ENCODE measurements around the gene RALGAPA1. TPM values are rescaled to one million over a fixed set of nuclear protein-coding genes. Genes with fewer than 3 reads are reported as not detected.
"Not testable (repeated sequence)": the region's sequence is repeated elsewhere in the genome, so short reads cannot be mapped to it uniquely, and the experiment has no call there.

RALGAPA1 gene
- polyA plus RNA-seq (2012; ENCODE audit: missing spikeins) = 11.2 TPM

DNA sequence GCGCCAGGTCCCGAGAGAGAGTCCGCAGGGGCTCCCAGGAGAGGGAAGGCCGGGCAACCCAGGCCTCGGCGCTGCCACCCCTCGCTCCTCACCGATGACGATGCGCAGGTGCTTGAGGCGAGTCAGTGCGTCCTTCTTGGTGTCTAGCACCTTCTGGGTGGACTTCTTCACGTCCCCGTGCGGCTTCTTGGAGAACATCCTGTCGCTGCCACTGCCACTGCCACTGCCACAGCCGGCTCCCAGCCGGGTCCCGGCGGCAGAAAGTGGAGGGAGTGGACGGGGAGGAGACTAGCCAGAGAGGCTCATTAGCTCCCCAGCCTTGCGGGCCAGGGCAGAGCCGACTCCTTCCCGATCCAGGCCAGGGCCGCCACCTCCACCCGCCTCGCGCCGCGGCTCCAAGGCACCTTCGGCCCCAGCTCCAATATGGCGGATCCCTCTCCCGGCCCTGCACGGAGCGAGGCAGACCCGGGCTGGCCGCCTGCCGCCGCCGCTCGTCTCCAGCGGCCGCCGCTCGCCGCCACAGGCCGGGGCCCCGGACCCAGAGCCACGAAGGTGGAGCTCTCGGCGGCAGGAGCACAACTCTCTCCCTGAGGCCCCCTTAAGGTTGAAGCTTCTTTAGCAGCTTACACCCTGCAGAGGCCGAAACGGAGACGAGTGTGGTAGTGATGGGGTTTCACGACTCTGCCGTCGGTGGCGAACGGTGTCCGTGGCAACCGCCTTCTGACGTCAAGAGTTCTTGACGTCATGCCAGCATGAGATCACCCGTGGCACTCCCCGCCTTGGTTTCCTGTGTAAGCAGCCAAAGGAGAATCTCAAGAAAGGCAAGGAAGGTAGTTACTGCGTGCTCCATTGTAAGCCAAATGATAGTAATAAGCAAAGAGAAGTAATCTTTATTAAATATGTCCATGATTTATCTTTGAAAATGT, at the start of gene RALGAPA1:
RALGAPA1 (minus strand) TSS at position 658 of the 926 bp plus-strand sequence; CDS start at position 198, 460 bp downstream.
- DNase-seq (ENCODE audit: insufficient read length) (peak; percentile 65), FAIRE-seq (peak; percentile 98)
- TF ChIP-seq TAF1 (IDR thresholded peaks at IDR 0.05; ENCODE audit: borderline replicate concordance, low read depth, low read length) (peak; percentile 83; the same call in 1 of the 2 replicates), POLR2AphosphoS5 (IDR thresholded peaks at IDR 0.05; ENCODE audit: low read depth, low read length) (peak; percentile 82), POLR2A (IDR thresholded peaks at IDR 0.05; ENCODE audit: low read depth, low read length) (peak; percentile 89)

DNA sequence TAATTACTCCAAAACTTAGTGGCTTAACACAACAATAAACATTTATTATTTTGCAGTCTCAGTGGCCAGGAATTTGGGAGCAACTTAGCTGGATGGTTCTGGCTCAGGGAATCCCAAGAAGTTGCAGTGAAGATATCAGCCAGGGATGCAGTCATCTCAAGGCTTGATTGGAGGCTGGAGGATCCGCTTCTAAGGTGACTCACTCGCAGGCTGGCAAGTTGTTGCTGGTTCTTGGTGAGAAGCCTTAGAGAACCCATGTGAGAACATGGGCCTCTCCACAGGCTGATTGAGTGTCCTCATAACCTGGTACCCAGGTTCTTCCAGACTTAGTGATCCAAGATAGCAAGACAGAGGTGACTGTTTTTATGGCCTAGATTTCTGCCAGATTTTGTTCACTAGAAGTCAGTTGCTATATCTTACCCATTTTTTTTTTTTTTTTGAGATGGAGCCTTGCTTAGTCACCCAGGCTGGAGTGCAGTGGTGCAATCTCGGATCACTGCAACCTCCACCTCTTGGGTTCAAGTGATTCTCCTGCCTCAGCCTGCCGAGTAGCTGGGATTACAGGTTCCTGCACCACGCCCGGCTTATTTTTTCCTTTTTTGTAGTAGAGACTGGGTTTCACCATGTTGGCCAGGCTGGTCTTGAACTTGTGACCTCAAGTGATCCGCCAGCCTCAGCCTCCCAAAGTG, 49.6 kb upstream of the RALGAPA1 start:
- FAIRE-seq (no peak), DNase-seq (ENCODE audit: insufficient read length) (no peak)
- no peak for TF ChIP-seq POLR2AphosphoS5 (IDR thresholded peaks at IDR 0.05; ENCODE audit: low read depth, low read length)
- no peak for TF ChIP-seq TAF1 (IDR thresholded peaks at IDR 0.05; ENCODE audit: borderline replicate concordance, low read depth, low read length)
- TF ChIP-seq POLR2A (IDR thresholded peaks at IDR 0.05; ENCODE audit: low read depth, low read length) = no peak

DNA sequence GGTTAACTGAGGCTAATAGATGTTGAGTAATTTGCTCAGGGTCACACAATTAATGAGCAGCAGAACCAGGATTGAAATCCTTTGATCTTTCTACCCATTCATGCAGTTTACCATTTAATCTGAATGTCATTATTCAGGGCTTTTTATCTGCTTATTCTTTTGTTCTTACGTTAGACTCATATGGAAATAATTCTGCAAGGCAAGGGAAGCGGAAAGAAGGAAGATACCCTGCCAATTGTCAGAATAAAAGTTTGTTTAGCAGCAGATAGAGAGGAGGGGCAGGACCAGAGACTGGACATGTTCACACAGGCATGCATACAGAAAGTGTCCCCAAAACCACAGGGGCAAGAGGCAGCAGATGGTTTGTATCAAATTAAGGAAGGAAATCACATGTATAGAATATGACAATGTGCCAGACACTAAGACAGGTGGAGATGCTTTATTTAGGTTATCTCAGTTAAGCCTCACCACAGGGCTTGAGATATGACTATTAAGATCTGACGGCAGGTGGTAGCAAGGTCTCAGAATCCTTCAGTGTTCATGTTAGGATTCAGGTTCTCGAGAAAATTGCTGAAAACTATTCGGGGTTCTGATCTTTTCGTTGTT, 46.9 kb upstream of the RALGAPA1 start:
- TF ChIP-seq POLR2AphosphoS5 (IDR thresholded peaks at IDR 0.05; ENCODE audit: low read depth, low read length) (peak; percentile 53; the same call in 1 of the 2 replicates), POLR2A (IDR thresholded peaks at IDR 0.05; ENCODE audit: low read depth, low read length) (no peak; the same call in 1 of the 2 replicates)
- peak; percentile 92 for FAIRE-seq
- peak; percentile 19 for DNase-seq (ENCODE audit: insufficient read length)

DNA sequence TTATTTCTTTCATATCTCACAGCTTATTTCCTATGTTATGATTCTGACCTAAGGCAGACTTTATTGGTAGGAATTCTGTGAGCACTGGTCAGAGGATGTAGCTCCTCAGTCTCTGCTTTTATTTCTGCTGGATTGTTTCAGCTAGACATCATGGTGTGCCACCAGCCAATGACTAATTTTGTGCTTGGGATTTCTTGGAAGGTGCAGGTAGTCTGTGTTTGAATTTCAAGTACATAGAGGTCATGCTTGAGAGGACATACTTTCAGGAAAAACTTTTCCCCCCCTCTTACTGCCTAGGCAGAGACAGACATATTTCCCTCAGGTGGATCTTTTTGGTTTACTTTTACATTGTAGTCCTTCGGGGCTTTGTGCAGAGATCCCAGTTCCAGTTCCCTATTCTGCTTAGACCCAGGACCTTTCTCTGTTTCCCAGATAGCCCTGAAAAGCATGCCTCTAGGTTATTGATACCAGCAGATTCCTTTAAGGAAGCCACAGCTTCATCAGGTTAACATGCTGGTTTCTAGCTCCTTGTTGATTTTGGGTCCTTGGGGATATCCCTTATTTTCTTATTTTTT, 45.7 kb upstream of the RALGAPA1 start:
- FAIRE-seq (peak; percentile 83), DNase-seq (ENCODE audit: insufficient read length) (no peak)
- TF ChIP-seq TAF1 (IDR thresholded peaks at IDR 0.05; ENCODE audit: borderline replicate concordance, low read depth, low read length) (no peak), POLR2A (IDR thresholded peaks at IDR 0.05; ENCODE audit: low read depth, low read length) (no peak), POLR2AphosphoS5 (IDR thresholded peaks at IDR 0.05; ENCODE audit: low read depth, low read length) (no peak)

DNA sequence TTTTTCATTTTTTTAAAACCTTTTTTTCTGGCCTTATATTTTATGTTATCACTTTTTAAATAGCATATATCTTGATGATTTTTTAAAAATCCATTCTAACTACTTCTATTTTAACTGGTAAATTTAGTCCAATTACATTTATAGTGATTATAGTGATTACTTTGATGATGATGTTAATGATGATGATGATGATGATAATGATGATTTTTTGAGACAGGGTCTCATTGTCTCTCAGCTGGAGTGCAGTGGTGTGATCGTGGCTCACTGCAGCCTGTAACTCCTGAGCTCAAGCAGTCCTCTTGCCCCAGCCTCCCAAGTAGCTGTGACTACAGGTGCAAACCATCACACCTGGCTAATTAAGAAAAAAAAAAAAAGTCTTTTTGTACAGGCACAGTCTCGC, 44.1 kb upstream of the RALGAPA1 start:
- TF ChIP-seq POLR2AphosphoS5 (IDR thresholded peaks at IDR 0.05; ENCODE audit: low read depth, low read length) (no peak), TAF1 (IDR thresholded peaks at IDR 0.05; ENCODE audit: borderline replicate concordance, low read depth, low read length) (no peak), POLR2A (IDR thresholded peaks at IDR 0.05; ENCODE audit: low read depth, low read length) (no peak)
- DNase-seq (ENCODE audit: insufficient read length) (no peak), FAIRE-seq (no peak)

DNA sequence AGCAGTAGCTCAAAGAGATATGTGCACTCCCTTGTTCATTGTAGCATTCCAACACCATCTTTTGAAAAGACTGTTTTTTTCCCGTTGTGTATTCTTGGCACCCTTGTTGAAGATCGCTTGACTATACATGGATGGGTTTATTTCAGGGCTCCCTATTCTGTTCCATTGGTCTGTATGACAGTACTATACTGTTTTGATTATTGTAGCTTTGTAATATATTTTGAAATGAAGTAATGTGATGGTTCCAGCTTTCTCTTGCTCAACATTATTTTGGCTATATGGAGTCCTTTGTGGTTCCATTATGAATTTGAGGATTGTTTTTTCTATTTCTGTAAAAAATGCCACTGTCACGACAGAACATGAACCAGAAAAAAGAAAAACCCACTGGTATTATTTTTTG, 42.7 kb upstream of the RALGAPA1 start:
- no peak for TF ChIP-seq TAF1 (IDR thresholded peaks at IDR 0.05; ENCODE audit: borderline replicate concordance, low read depth, low read length)
- no peak for TF ChIP-seq POLR2AphosphoS5 (IDR thresholded peaks at IDR 0.05; ENCODE audit: low read depth, low read length)
- no peak for TF ChIP-seq POLR2A (IDR thresholded peaks at IDR 0.05; ENCODE audit: low read depth, low read length)
- FAIRE-seq (no peak), DNase-seq (ENCODE audit: insufficient read length) (no peak)

DNA sequence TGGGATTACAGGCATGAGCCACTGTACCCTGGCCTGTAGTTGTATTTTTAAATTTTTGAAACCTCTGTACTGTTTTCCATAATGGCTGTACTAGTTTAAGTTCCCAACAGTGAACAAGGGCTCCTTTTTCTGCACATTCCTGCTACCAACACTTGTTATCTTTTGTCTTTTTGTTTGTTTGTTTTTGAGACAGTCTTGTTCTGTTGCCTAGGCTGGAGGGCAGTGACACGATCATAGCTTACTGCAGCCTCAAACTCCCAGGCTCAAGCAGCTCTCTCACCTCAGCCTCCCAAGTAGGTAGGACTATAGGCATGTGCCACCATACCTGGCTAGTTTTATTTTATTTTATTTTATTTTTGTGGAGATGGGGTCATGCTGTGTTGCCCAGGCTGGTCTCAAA, 40.0 kb upstream of the RALGAPA1 start:
- FAIRE-seq = no peak
- no peak for DNase-seq (ENCODE audit: insufficient read length)
- TF ChIP-seq TAF1 (IDR thresholded peaks at IDR 0.05; ENCODE audit: borderline replicate concordance, low read depth, low read length) = no peak
- no peak for TF ChIP-seq POLR2AphosphoS5 (IDR thresholded peaks at IDR 0.05; ENCODE audit: low read depth, low read length)
- TF ChIP-seq POLR2A (IDR thresholded peaks at IDR 0.05; ENCODE audit: low read depth, low read length) = no peak

DNA sequence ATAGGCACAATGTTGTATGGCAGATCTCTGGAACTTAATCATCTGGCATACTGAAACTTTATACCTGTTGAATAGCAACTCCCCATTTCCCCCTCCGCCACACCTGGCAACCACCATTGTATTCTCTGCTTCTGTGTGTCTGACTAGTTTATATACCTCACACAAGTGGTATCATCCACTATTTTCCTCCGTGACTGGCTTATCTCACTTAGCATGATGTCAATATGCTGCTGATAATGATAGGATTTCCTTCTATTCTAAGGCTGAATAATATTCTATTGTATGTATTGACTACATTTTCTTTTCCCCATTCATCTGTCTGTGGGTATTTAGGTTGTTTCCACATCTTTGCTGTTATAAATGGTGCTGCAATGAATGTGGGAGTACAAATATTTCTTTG, 38.5 kb upstream of the RALGAPA1 start:
- TF ChIP-seq POLR2AphosphoS5 (IDR thresholded peaks at IDR 0.05; ENCODE audit: low read depth, low read length) (no peak), TAF1 (IDR thresholded peaks at IDR 0.05; ENCODE audit: borderline replicate concordance, low read depth, low read length) (no peak), POLR2A (IDR thresholded peaks at IDR 0.05; ENCODE audit: low read depth, low read length) (no peak)
- FAIRE-seq (no peak), DNase-seq (ENCODE audit: insufficient read length) (no peak)

DNA sequence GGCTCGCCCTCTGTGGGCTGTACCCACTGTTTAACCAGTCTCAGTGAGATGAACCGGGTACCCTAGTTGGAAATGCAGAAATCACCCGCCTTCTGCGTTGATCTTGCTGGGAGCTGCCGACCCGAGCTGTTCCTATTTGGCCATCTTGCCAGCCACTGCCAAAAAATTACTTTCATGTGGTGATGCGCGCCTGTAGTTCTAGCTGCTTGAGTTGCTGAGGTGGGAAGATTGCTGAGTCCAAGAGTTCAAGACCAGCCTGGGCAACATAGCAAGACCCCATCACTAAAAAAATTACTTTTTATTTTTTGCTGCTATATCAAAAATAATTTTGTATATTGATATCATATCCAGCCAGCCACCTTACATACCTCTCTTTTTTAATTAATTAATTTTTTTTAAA, 35.4 kb upstream of the RALGAPA1 start:
- no peak for DNase-seq (ENCODE audit: insufficient read length)
- TF ChIP-seq POLR2A (IDR thresholded peaks at IDR 0.05; ENCODE audit: low read depth, low read length) (no peak), POLR2AphosphoS5 (IDR thresholded peaks at IDR 0.05; ENCODE audit: low read depth, low read length) (no peak), TAF1 (IDR thresholded peaks at IDR 0.05; ENCODE audit: borderline replicate concordance, low read depth, low read length) (no peak)
- no peak for FAIRE-seq

DNA sequence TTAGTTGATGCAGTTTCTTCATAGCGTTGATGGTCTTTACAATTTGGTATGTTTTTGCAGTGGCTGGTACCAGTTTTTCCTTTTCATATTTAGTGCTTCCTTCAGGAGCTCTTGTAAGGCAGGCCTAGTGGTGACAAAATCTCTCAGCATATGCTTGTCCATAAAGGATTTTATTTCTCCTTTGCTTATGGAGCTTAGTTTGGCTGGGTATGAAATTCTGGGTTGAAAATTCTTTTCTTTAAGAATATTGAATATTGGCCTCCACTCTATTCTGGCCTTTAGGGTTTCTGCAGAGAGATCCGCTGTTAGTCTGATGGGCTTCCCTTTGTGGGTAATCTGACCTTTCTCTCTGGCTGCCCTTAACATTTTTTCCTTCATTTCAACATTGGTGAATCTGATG, 33.1 kb upstream of the RALGAPA1 start:
- DNase-seq (ENCODE audit: insufficient read length); FAIRE-seq: not testable (repeated sequence)

DNA sequence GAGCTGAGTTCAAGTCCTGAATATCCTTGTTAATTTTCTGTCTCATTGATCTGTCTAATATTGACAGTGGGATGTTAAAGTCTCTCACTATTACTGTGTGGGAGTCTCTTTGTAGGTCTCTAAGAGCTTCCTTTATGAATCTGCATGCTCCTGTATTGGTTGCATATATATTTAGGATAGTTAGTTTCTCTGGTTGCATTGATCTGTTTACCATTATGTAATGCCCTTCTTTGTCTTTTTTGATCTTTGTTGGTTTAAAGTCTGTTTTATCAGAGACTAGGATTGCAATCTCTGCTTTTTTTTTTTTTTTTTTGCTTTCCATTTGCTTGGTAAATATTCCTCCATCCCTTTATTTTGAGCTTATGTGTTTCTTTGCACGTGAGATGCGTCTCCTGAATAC, 32.6 kb upstream of the RALGAPA1 start:
- not testable (repeated sequence) for FAIRE-seq; DNase-seq (ENCODE audit: insufficient read length)

Measured in GM12892 (cell line).